Retina (tissue), 1 donor: Measurements from ENCODE around the gene CNKSR2.
"Not testable (repeated sequence)": the region's sequence is repeated elsewhere in the genome, so short reads cannot be mapped to it uniquely, and the experiment has no call there.

ENCODE experiments used
- DNase-seq: peaks from one replicate; pipeline ENCODE4 v3.0.0-alpha.2; 2016

Gene CNKSR2

GRCh38 chrX:21457718-21458117 is 83.5 kb downstream of the CNKSR2 start:
- no peak for DNase-seq

DNA sequence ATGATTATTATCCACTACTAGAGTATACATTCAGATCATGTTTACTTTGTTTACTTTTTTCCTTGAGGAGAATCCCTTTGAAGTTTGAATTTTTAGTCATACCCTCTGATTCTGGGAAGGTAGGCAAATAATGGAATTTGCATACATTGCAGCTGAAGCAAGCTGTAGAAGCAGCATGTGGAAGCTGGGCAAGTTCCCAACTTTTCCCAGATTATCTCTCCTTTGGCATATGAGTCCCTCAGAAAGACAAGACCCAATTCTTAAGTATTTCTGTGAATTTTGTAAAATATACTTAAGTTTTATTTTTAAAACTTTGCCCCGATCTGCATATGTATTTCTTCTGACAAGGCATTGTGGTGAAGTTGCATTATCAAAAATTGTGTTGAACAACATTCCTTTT is 94.9 kb downstream of the CNKSR2 start:
- no peak for DNase-seq

DNA sequence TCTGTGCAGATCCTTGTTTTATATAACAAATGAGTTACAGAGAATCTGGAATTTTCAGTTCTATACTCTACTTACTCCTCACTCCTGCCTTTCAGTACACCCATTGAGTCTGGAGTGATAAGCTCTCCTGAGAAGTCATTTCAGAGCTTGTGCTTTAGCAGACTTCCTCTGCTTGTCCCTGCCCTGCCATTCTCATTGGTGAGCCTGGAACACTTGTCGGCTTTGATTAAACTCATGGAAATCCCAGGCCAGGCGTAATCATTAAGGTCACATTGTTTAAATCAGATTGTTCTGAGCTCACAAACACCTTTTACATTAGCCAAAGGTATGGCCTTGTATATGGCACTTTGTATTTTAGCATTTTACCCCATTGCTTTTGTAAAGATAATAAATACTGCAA is 102.7 kb downstream of the CNKSR2 start:
- DNase-seq: peak; percentile 16

GRCh38 chrX:21479695-21480270 is 105.6 kb downstream of the CNKSR2 start:
- peak; percentile 49 for DNase-seq

GRCh38 chrX:21481761-21482160 is 107.5 kb downstream of the CNKSR2 start:
- DNase-seq: no peak

- not testable (repeated sequence) for DNase-seq
Observed at GRCh38 chrX:21484051-21484450, 109.8 kb downstream of the CNKSR2 start.

DNA sequence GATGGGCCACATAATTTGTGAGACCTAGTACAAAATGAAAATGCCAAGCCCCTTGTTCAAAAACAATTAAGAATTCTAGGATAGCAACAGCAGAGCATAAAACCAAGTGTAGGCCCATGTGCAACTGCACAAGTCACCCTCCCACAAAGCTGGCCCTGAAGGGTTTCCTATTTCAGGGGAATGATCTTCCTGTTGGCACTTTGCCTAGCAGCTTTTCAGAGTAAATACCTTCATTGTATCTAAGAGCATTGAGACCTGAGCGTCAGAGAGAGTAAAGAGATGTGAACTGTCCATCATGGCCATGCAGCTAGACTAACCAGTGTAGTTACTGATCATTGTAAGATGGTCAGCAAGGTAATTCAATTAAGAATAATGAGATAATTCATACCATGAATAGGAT is 113.6 kb downstream of the CNKSR2 start:
- DNase-seq: no peak

DNA sequence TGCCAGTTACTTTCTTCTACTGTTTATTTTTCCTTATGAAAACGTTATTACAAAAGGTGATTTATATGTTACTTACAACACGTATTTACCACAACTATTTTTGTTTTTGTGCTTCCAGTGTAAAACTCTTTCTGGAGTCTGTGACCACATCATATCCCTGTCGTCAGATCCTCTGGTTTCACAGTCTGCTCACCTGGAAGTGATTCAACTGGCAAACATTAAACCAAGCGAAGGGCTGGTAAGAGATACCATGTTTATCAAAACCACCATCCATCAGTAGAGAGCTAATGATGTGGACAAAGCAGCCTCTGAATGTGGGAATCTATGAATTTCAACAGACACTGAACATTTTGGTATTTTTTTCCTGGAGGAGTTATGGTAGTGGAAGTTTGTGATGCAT is 116.1 kb downstream of the CNKSR2 start:
- no peak for DNase-seq

DNA sequence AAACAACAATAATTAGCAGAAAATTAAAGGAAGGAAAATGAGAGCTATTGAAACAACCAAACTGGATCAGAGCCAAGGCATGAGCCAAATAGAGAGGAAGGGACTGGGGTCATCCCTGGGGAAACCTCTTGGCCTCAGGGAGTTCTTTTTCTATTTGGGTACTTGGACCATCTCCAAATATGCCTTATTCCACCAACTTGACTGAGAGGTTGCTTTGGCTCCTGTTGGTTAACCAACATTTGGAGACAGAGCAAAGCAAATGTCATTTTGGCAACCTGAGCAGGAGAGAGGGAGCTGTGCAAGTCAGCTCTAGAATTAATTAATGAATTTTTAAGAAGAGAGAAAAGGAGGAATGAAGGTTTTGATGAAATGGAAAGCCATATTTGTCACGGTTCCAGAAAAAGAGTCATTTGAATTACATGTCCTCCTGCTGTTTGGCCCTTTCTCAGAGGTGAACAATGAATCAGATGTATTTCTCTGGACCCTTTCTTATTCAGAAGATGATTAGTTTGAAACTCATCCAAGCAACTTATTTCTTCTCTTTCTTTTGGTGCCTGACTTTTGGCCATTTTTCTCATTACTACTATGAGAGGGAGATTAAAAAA is 119.1 kb downstream of the CNKSR2 start:
- no peak for DNase-seq

GRCh38 chrX:21503593-21503992 is 129.4 kb downstream of the CNKSR2 start:
- no peak for DNase-seq

GRCh38 chrX:21509912-21510311 is 135.7 kb downstream of the CNKSR2 start:
- no peak for DNase-seq

DNA sequence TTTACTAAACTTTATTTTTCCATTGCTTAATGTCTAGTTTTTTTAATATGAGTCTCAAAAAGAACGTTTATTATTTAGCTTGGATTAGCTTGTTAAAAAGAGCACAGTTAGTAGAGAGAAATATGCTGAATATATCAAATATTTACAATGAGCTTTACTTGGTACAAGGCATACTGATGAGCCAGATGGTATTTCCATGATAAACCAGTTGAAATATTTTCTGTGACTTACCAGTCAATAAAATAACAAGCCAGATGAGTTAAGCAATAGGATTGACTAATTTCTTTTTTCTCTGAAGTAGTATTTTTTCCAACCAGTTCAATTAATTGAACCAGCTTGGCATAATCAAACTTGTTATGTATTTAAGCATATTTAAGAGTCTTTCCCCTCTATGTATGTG is 149.8 kb downstream of the CNKSR2 start:
- no peak for DNase-seq

- DNase-seq: no peak
Observed at GRCh38 chrX:21528076-21528475, 153.9 kb downstream of the CNKSR2 start.

DNA sequence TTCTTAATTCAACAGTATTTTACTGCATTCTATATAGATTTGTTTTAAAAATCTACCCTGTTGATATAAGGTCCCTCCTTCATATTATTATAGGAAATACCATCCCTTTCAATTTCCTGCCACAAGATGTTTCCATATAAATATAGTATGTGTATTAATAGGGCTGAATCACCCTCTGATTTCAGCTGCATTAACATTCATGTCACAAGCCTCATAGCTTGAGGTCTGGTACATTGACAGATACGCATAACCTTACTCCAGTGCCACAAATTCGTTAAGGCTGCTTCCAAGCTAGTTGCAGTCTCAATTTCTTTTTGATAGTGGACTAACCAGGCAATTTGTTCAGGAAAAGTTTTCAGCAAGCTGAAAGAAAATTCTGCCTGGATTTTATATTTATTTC is 155.6 kb downstream of the CNKSR2 start:
- no peak for DNase-seq

DNA sequence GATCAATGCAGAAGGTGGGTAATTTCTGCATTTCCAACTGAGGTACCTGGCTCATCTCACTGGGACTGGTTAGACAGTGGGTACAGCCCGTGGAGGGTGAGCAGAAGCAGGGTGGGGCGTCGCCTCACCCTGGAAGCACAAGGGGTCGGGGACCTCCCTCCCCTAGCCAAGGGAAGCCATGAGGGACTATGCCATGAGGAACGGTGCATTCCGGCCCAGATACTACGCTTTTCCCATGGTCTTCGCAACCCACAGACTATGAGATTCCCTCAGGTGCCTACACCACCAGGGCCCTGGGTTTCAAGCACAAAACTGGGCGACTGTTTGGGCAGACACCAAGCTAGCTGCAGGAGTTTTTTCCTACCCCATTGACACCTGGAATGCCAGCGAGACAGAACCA is 170.4 kb downstream of the CNKSR2 start:
- not testable (repeated sequence) for DNase-seq

DNA sequence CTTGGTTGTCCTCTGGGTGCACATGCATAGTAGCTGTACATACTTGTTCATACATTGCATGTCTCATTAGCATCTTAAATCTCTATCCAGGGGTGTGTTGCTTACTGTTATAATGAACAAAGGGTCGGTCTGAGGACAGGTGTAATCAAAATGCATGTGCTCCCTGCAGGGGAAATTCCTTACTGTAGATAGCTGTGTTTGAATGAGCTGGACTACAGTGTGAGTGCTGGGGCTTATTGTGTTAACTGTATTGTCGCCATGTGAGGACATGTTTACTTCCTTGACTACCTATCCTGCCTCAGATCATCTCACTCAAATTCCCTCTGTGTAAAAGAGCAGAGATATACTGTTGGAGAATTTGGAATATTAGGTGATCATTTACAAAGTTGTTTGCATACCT is 185.2 kb downstream of the CNKSR2 start:
- no peak for DNase-seq

GRCh38 chrX:21565025-21565424 is 190.8 kb downstream of the CNKSR2 start:
- no peak for DNase-seq

GRCh38 chrX:21574793-21575192 is 200.6 kb downstream of the CNKSR2 start:
- no peak for DNase-seq

GRCh38 chrX:21581479-21581878 is 207.3 kb downstream of the CNKSR2 start:
- DNase-seq: no peak

DNA sequence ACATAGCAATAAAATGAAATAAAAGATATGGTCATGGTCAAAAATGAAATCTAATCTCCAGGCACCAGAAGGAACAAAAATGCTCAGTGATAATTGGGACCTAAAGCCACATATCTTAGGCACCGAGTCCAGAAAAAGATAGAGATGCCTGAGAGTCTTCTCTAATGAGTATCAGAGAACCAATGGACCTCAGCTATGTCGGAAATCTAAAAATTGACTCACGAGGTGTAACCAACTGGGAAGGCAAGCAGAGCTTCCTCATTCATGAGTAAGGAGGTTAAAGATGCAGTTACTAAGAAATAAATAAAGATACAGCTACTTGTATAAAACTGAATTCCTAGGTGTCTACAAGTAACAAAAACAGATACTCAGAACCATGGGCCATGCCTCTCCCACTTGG is 211.8 kb downstream of the CNKSR2 start:
- DNase-seq: no peak

DNA sequence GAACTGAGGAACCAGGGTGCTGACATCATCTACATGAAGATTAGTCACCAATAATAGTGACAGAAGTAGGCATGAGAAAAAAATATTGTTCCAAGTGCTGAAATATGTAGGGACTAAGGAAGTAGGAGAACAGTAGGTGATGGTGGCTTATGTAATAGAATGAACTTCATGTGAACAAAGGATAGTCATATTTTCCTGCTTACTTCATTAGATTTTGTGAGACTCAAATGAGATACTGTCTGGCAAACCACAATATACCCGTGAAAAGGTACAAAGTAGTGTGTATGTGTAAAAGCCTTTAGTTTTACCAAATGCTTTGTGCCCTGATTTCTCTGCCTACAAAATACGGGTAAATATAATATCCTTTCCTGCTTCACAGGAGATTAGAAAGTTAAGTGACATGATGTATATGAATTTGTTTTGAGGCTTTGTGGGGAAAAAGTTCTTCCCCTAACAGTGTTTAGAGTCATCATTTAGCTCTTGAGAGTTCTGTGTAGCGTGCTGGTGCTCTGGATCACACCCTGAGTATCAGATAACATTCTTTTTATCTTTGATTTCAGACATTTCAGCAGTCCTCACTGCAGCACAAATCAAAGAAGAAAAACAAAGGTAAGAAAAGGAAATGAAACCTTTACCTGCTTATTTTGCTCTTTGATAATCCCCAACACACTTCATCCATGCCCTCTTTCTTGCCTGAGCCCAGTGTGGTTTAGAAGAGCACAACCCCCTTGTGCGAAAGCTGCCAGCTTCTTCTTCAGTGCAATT is 216.0 kb downstream of the CNKSR2 start:
- no peak for DNase-seq

DNA sequence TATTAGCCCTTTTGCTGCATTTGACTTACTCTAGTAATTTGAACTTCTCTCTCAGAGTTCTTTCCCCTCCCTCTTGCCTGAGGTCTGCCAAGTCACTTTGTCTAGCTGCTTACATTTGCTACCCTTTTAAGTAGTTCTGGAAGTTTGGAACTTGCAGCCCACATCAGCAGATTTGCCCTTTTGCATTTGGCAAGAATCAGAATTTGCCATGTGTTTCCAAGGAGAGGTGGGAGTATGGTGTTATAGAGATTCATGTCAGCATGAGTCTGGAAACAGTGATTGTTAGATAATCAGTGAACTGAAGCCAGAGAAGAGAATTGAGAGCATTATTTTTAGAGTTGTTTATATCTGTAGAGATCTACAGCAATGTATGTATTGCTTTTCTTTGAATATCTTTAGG is 231.8 kb downstream of the CNKSR2 start:
- no peak for DNase-seq

DNA sequence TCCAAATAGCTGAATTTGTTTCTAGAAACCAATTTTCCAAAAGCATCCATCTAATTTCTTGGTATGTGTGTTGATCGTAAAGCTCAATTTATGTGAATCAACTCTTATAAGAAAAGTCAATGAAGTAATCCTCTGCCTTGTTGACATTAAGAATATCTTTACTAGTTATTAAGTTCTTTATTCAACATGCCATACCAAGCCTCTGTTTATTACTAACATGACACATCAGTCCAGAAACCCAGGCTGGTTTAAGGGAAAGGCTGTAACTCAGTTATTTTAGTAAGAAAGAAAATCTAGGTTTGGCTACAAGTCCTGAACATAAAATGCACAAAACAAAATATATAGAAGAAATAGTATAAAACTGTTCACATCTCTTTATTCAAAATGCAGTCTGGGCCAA is 235.9 kb downstream of the CNKSR2 start:
- DNase-seq: no peak

- no peak for DNase-seq
Observed at GRCh38 chrX:21612154-21612553, 237.9 kb downstream of the CNKSR2 start.

DNA sequence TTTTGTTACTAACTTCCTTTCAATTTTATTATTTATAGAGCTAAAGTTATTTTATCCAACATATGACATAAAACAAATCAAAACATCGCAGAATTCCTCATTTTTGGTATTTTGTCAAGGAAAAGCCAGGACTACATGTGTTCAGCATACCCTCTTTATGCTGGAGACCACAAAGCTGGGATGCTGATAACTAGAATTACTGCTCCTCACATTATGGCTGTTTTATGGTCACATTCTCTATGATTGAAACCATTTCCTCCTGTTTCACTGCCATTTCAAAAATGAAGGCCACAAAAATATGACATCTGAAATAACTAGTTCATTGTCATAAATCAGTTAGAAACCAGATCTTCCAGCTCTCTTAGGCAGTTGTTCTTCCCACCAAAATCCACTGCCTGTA is 242.2 kb downstream of the CNKSR2 start:
- no peak for DNase-seq
